GM18868 (cell line): ENCODE measurements around the gene AGPAT3.
"Not testable (repeated sequence)": the region's sequence is repeated elsewhere in the genome, so short reads cannot be mapped to it uniquely, and the experiment has no call there.

Experiments
- ATAC-seq: cut with Tn5 transposase; IDR thresholded peaks from one replicate; pipeline ENCODE4 v1.9.1; 2021; ENCODE audit warnings: mild to moderate bottlenecking, moderate library complexity; ENCODE audit not compliant: unreplicated experiment

Gene AGPAT3

DNA sequence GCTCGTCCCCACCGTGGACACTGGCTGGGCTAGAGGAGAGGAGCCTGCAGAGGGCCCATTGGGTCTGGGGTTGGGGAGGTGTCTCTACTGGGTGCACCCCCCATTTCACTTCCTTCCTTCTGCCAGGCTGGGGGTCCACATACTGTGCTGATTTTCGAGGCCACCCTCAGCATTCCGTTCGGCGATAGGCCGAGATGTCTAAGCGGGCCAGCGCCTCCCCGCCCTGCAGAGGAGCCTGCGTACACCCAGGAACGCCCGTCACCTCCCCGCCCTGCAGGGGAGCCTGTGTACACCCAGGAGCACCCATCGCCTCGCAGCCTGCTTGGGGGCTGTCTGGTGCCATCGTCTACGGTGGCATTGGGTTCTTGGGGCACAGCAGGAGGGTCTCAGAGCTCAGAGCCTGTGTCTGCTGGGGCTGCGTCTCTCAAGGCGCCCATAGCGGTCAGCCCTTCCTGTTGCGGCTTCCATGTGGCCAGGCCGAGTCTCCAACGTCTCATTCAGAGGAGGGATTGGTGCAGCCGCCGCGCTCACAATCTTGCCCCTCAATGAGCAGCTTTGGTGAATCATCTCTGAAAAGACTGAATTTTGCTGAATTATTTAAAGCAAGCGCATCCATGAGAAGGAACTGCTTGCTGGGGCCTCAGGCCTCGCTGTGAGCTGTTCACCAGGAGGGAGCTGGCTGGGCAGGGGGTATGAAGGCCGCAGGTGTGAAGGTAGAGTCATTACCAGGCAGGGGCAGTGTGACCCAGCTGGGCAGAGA, 30.7 kb upstream of the AGPAT3 start:
- ATAC-seq = no peak

DNA sequence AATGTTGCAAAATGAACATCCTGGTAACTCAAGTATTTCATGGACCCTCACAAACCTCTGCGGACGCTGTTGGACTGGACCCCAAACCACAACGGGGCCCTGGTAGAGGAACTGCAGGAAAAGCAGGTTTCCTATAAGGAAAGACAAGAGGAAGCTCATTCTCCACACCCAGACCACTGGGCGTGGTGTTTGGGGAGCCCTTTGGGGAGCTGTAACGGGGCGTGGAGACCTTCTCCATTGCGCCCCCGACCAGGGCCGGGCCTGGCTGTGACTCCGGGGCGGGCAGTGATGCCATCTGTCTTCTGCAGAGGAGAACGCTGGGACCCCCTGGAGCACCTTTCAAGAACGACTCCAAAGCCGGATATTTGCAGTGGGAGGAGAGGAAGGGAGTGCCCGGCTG, 30.0 kb upstream of the AGPAT3 start:
- no peak for ATAC-seq

DNA sequence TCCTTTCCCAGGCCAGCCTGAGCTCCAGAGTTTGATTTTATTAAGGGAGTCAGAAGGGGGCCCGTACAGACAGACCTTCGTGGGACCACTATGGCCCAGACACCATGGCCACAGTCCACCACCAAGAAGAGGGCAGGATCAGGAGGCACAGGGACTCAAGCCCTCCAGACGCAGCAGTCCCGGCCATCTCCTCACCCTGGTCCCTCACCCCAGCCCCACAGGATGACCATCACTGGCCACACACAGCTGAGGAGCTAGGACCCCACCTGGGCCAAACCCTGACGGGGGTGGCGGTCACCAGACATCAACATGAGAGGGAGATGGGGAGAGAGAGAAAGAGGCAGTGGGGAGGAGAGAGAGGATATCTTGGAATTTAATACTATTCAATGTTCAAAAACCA, 29.2 kb upstream of the AGPAT3 start:
- no peak for ATAC-seq

DNA sequence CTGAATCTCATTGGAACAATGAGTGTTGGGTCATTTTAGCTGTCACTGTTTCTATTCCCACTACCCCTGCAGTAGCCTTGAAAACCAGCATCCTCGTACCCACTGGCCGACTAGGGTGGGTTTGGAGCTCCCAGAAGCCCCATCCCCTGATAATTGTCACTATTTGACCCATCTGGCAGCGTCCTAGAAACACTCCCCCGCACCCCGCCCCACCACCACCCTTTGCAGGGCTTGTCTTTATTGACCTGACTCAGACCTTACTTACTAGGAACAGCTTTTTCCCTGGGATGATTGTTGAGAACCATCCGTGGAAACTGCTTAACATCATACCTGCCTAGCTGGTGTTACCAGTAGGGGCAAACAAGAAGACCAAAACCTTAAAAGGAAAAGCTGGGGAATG, 28.4 kb upstream of the AGPAT3 start:
- no peak for ATAC-seq

DNA sequence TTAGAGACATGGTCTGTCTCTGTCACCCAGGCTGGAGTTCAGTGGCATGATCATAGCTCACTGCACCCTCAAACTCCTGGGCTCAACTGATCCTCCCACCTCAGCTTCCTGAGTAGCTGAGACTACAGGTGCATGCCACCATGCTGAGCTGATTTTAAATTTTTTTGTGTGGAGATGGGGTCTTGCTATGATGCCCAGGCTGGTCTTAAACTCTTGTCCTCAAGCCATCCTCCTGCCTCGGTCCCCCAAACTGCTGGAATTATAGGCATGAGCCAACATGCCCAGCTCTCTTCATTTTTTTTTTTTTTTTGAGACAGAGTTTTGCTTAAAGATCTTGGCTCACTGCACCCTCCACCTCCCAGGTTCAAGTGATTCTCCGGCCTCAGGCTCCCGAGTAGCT, 24.8 kb upstream of the AGPAT3 start:
- no peak for ATAC-seq

DNA sequence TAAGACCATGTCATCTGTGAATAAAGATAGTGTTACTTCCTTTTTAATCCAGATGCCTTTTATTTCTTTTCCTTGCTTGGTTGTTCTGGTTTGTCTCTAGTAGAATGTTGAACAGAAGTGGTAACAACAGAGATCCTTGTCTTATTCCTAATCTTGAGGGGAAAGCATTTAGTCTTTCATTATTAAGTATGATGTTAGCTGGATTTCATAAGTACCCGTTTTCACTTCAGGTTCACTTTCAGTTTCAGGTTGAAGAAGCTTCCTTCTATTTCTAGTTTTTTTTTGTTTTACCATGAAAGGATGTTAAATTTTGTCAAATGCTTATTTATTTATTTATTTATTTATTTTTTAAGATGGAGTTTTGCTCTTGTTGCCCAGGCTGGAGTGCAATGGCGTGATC, 22.3 kb upstream of the AGPAT3 start:
- ATAC-seq = no peak

DNA sequence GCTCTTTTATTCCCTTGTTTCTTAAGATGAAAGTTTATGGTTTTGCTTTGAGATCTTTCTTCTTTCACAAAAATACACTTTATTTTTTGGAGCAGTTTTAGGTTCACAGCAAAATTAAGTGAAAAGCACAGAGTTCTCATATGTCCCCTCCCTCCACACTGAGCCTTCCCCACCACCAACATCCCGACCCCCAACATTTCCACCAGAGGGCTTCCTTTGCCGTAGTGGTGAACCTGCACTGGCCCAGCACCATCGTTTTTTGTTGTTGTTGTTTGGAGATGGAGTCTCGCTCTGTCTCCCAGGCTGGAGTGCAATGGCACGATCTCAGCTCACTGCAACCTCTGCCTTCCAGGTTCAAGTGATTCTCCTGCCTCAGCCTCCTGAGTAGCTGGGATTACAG, 20.1 kb upstream of the AGPAT3 start:
- ATAC-seq = not testable (repeated sequence)

DNA sequence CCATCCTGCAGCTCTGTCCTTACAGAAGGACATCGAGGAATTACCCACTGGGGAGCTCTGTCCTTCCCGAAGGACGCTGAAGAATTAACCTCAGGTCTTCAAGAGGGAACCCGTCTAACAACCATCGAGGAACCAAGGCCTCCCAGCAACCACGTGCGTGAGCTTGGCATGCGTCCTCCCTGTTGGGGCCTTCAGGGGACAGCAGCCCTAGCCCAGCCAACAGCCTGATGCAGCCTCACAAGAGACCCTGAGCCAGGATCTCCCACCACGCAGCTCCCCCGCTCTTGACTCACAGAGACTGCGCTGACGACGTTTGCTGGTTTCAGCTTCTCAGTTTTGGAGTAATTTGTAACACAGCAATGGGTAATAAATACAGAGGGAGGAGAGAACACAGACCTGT, 19.6 kb upstream of the AGPAT3 start:
- no peak for ATAC-seq

DNA sequence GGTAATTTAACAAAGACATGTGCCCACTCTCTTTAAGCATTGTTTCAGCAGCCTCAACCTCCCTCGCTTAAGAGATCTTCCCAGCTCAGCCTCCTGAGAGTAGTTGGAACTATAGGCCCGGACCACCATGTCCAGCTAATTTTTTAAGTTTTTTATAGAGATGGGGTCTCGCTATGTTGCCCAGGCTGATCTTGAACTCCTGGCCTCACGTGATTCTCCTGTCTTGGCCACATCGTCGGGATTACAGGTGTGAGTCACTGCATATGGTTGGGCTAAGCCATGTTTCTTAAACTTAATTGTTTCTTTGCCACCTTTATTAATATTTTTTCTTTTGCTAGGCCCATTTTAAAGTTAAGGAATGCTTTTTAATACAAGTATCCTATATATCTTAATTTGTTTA, 18.6 kb upstream of the AGPAT3 start:
- no peak for ATAC-seq

DNA sequence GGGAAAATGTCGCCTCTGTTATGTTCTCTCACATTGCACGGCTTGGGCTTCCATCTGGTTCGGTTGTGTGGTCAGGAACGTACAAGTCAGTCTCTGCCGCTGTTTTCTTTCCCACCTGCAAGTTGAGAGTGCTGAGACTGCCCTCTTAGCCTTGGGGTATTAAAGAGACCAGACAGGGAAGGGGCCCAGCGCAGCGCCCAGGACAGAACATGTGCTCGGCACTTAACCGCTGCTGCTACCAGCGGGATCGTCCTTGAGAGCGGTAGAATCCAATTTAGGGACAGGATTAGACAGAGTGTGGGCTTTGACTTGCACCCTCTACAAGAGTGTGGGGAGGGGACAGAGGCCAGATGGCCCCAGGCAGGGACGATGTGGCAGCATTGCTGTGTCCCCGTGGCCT, 17.7 kb upstream of the AGPAT3 start:
- no peak for ATAC-seq

DNA sequence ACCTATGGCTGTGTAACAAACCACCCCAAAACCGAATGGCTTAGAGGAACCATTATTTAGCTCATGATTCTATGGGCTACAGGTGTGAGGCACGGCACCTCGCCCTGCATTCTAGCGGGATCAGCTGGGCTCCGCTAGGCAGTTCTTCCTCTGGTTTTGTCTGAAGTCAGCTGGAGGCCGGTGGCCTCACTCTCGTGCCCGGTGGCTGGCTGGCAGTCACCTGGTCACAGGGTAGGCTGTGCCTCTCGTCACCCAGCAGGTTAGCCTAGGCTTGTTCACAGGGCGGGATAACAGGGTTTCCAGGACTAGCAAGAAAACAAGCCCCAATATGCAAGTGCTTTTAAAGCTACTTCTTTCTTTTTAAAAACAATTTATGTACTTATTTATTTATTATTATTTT, 16.3 kb upstream of the AGPAT3 start:
- ATAC-seq = no peak

DNA sequence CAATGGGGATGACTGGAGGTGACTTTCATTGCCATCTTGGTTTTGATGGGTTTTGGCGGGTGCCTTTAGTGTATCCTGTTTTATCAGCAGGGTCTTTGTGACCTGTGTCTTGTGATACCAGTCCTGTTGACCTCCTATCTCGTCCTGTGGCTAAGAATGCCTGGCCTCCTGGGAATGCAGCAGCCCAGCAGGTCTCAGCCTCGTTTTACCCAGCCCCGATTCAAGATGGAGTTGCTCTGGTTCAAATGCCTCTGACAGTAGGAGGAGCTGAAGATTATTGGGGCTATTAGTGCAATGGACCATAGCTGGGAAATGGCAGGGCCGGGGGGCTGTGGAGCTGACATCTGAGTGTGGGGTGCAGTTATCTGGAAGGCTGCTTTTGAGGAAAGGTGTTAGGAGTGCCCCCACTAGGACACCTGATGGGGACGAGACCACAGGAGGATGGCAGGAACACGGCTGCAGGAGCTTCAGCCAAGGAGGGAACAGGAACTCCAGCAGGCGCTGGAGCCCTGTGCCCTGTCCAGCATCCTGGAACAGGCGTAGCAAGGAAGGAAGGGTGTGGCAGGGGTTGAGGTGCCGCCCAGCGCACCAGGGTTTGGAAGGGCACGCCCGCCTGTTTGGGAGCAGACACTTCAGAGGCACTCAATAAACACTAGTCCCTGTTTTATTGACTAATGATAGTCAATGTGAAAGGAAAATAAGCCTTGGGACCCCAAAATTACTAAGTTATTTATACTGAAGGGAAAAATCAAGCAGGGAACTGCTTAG, 15.3 kb upstream of the AGPAT3 start:
- no peak for ATAC-seq

DNA sequence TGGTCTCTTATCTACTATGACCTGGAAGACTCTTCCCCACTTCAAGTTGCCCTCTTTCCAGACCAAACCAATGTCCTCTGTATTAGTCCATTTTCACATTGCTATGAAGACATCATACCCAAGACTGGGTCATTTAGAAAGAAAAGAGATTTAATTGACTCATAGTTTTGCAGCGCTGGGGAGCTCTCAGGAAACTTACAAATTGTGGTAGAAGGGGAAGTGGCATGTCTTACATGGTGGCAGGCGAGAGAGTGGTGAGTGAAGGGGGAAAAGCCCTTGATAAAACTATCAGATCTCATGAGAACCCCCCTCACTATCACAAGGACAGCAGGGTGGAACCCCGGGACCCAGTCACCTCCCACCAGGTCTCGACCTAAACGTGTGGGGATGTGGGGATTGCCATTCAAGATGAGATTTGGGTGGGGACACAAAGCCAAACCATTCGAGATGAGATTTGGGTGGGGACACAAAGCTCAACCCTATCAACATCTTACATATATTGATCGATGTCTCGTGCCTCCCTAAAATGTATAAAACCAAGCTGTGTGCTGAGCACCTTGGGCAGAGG, 14.2 kb upstream of the AGPAT3 start:
- ATAC-seq = no peak

DNA sequence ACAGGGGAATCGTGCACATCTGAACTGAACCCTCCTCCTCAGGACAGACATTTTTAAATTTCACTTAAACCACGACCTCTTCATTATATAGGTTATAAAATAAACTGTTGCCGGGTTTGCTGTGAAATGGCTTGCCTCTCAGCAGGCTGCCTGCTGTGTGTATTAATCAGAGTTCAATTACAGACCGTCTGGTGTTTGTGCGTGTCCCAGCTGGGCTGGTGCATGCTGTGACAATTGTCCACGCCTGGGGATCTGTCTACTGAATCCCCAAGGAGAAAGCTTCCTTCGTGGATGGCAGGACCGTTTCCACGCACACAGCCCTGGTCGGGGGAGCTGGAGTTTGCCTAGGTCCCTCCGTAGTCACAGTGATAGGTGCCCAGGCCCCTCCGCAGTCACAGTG, 13.4 kb upstream of the AGPAT3 start:
- ATAC-seq = no peak

DNA sequence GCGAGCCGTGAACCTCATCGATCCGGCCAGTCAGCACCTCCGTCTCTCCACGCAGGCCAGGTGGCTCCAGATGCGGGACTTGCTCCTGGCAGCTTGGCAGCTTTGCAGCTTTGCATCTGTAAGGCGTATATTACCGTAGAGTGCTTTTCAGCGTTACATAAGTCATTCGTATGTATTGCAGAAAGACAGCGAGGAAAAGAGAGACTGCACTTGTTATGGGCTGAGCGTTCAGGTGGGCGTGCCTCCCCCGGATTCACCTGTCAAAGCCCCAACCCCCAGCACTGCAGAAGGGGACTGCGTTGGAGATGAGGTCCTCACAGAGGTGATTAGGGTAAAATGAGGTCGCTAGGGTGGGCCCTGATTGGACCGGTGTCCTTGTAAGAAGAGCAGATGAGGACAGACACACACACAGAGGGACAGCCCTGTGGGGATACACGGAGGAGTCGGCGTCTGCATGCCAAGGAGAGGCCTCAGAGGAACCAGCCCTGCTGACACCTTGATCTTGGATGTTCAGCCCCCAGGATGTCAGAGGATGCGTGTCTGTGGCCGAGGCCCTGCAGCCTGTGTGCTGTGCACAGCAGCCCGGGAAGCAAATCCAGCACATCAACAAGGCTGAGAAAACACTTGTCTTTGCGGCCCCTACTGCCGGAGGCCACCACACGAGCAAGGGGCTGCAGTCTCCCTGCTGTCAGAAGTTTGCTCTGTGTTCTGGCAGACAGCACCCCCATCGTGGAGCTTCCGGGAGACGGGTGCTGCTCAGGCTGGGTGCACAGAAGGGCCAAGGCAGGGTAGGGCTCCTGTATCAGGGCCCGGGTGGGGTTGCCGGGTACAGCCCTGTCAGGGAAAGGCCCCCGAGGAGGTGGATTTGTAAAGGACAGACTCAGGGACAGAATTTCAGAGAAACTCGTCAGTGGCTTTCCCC, 10.9 kb upstream of the AGPAT3 start:
- ATAC-seq = peak; percentile 39

DNA sequence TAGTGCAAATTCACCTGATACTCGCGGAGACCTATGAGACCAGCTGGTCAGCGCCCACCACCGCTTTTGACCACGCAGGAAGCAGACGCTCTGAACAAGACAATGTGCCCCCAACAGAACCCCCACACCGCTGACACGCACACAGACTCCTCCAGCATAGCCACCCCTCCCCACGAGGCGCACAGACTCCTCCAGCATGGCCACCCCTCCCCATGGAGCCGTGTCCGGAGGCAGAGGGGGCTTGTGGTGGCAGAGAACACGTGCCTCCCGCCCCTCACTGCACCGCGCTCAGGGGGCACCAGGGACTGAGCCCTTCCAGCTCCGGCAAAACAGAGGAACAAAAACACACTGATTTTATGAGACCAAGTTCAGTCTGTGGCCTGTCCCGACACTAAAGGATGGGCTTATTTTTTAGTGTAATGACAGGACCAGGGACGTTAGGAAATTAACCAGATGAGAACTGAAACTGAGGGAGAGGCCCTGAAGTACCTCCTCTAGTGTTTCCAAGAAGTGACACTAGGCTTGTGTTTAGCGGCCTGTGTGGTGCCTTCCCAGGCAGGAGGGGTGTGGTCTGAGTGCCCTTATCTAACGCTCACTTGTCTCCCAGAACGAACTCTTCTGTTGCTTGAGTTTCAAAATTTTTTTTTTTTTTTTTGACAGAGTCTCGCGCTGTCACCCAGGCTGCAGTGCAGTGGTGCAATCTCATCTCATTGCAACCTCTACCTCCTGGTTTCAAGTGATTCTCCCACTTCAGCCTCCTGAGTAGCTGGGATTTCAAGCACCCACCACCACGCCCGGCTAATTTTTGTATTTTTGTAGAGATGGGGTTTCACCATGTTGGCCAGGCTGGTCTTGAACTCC, 10.0 kb upstream of the AGPAT3 start:
- peak; percentile 84 for ATAC-seq

DNA sequence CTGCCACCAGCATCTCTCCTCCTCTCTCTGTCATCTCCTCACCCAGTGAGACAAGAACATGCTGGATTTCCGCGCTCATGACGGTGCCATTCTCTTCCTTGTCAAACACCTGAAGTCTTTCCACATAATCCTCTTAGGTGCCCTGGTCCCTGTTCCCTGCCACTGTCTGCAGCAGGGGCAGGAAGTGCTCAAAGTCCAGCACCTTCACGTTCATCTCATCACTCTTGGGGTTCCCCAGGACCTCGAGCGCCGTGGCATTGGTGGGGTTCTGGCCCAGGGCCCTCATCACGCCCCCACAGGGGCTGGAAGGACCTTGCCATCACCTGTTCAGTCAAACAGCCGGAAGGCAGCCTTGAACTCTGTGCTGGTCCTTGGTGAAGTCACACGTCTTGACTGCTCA, 9.1 kb upstream of the AGPAT3 start:
- no peak for ATAC-seq

DNA sequence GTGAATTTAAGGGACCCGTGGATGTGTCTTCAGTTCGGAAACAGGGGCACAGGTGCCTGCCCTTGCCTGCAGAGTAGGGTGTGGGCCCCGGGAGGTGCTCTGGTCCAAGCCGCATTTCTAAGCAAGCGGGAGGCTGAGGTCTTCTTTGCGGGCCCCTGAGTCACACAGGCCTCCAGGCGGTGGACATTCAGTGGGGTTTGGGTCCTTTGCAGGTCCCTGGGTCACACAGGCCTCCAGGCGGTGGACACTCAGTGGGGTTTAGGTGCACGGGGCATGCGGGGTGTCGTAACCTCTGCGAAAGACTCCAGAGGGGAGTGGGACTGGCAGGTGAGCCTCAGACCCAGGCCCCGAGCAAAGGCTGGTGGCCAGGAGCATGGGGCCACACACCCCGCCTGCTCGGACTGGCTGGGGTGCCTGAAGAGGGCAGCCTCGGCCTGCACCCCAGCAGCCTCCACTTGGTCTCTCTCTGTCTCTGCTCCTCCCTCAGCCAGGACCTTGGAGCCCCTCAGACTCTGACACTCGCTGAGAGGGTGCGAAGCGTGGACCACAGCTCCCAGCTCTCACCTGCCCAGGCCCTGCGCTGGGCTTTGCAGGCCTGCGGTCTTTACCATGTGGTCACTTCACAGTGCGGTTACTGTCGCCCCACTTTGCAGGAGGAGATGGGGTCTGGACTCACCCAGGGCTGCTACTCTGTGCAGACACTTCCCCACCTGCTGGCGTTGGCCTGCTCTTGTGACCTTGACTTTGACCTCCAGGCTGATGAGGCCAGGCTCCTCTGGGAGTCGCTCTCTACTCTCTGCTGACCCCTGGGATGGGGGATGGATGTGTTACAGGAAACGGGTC, 6.0 kb upstream of the AGPAT3 start:
- ATAC-seq = no peak

DNA sequence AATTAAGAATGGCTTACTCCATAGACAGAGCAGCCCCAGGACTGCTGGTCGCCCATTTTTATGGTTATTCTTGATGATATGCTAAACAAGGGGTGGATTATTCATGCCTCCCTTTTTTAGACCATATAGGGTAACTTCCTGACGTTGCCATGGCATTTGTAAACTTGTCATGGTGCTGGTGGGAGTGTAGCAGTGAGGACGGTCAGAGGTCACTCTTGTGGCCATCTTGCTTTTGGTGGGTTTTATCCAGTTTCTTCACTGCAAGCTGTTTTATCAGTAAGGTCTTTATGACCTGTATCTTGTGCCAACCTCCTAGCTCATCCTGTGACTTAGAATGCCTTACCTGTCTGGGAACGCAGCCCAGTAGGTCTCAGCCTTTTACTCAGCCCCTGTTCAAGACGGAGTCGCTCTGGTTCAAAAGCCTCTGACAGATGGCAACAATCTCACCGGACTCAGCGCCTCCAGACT, 5.2 kb upstream of the AGPAT3 start:
- ATAC-seq = no peak
